Measurements from ENCODE around the gene PLIN5.

DNA sequence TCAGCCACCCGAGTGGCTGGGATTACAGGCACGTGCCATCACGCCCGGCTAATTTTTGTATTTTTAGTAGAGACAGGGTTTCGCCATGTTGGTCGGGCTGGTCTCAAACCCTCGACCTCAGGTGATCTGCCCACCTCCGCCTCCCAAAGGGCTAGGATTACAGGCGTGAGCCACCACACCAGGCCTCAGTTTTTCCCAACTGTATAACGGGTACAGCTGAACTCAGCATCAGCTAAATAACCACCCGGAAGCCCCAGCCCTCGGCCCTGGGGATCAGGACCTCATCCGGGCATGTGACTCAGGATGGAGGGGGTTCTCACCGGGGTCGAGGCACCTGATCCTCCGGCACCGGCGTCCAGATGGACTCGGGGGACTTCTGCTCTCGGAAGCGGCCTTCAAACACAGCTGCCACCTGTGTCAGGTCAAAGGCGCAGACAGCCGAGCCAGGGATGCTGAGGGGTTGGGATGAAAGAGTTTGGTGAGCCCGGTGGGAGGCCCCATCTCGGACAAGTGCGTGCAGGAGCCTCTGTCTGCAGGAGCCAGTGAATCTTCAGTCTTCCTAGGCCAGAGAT is 15.5 kb upstream of the PLIN5 start:
- TF ChIP-seq, protein P1, sequence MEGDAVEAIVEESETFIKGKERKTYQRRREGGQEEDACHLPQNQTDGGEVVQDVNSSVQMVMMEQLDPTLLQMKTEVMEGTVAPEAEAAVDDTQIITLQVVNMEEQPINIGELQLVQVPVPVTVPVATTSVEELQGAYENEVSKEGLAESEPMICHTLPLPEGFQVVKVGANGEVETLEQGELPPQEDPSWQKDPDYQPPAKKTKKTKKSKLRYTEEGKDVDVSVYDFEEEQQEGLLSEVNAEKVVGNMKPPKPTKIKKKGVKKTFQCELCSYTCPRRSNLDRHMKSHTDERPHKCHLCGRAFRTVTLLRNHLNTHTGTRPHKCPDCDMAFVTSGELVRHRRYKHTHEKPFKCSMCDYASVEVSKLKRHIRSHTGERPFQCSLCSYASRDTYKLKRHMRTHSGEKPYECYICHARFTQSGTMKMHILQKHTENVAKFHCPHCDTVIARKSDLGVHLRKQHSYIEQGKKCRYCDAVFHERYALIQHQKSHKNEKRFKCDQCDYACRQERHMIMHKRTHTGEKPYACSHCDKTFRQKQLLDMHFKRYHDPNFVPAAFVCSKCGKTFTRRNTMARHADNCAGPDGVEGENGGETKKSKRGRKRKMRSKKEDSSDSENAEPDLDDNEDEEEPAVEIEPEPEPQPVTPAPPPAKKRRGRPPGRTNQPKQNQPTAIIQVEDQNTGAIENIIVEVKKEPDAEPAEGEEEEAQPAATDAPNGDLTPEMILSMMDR (IDR thresholded peaks at IDR 0.05; ENCODE audit: borderline replicate concordance, extremely low read depth, low read length, poor library complexity, severe bottlenecking), result no peak
- TF ChIP-seq EZH2 (IDR thresholded peaks at IDR 0.05; ENCODE audit: borderline replicate concordance, low read depth, low read length, severe bottlenecking), result no peak
